ENCODE data around the gene ZNF385B. TPM values are rescaled to one million over a fixed set of nuclear protein-coding genes. Genes with fewer than 3 reads are reported as not detected.

ZNF385B gene
- total RNA-seq, 1 donor from 2014 or later: 0.83 TPM

DNA sequence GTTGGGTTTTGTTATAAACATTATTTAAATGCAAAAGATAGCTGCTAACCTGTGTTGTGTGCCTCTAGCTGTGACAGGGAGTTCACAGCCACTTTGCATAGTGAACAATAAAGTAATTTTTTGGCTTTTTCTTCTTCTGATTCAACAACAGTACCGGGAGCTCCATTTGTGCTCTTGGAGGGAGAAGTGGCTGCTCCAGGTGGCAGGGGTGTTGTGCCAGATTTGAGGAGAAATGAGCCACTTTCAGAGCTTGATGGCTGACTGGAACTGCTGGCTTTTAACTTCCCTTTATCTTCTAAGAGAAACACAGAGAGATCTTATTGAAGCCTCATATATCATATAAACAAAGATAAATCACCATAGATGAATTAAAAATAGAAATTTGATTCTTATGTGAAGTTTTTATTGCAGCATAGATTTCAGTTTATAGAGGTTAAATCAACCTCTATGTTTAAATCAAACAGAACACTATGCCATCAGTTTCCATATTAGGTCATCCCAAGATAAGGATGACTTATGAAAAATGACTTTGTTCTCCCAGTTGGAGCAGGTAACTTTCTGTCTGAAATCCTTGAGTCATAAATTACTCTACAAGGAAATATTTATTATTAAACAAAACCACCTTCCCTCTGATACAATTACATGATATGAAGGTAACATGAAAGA lies 414.8 kb downstream of the ZNF385B start:
- no peak for DNase-seq (ENCODE audit: low spot score)

DNA sequence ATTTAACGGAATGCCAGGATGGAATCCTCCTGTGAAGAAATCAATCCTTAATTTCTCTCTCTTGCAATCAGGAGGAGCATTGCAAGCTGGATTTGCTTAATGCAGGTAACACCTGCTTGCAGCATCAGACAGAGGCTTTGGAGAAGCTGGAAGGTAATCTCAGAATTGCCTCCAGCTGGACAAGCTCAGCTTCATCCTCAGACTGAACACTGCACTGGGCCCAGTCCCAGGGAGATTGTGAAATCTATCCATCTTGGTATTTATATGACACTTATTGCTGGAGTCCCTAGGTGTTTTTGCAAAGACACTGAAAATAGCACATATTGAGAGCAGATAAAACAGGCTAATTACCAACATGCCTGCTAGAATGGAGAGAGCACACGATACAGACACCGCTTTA lies 417.4 kb downstream of the ZNF385B start:
- no peak for DNase-seq (ENCODE audit: low spot score)

DNA sequence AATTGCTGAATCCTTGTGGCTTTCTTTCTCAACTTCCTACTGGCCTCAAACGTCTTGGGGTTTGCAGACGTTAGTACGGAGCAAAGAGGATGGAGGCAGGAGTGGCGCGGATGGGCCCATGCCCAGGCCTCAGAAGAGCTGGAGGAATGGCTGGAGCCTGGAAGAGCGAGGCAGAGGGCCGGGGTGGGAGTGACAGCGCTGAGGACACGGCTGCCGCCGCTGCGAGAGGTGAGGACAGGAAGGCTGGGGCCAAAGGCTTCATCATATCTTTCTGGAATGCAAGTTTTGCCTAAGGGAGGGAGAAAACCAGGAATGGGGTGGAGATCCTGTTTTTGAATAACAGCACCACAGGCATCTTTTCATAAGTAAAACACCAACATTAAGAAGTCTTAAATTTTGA lies 418.2 kb downstream of the ZNF385B start:
- DNase-seq (ENCODE audit: low spot score): no peak

DNA sequence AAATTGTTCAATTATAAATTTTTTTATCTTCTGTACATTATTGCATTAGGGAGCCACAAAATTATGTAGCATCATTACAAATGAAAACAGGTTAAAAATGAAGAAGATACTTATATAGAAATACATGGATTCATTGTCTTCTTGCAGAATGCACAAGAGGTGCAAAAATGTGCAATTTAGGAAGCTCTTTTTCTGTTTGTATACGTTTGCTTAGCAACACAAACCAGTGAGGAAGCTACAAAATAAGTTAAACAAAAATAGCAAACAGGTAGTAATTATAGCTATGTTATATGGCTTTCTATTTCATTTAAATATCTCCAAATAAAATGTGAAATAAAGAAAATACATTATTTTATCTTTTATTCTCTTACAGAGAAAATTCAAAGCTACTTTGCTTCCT lies 419.2 kb downstream of the ZNF385B start:
- DNase-seq (ENCODE audit: low spot score): no peak

DNA sequence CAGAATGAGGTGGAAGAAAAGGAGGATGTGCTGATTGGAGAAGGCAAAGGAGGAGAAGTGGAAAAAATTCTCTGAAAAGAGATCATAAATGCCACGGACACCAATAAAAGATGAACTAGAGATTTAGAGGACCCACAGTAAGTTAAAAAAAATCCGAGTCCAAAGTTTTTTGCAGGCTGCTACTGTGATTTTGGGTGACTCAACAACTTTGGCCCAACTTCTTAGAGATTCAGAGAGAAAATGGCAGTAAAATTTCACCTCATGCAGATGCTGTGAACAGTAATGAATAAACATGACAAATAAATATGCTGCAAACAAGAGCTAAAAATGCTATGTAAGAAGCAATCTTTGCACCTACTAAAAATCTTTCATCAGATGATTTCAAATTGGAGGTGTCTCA lies 419.9 kb downstream of the ZNF385B start:
- no peak for DNase-seq (ENCODE audit: low spot score)

DNA sequence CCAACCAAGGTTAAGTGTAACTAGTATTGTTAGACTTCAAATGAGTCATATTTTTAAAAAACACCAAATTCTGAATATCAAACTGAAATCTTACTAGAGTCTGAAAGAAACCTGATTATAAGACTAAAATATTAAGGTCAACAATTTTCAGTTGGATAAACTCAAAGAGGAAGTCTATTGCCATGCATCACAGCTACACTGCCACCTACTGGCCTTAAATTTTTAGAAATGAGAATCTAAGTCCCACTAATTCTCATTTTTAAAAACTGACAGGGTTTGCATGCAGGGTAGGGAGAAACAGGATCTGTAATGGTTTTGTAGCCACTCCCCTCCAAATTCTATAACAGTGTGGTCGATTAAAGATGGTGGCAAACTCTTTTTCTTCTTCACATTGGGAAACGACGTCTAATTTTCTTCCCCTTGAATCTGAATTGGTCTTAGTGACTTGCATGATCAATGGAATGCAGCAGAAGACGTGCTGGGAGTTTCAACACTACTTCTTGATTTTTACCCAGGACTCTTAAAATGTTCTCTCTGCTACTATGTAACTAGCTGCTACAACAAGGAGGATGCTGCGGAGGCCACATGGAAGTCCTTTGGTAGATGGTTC lies 420.7 kb downstream of the ZNF385B start:
- no peak for DNase-seq (ENCODE audit: low spot score)

DNA sequence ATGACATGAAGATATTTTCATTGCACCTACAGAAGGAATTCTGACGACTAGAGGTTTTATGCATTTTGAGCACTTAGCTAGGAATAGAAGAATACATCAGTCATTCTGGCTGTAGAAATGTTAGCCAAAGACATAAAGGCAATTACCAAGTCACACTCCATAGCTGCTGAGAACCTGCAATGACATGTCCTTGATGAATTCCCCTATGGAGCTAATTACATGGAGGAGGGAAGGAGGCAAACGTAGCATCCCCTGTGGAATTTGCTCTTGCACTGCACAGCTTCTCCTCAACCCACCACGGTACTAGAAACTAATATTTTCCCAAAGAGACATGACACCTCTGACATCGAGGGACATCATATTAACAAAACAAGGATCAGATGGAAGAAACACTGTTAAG lies 422.8 kb downstream of the ZNF385B start:
- no peak for DNase-seq (ENCODE audit: low spot score)

DNA sequence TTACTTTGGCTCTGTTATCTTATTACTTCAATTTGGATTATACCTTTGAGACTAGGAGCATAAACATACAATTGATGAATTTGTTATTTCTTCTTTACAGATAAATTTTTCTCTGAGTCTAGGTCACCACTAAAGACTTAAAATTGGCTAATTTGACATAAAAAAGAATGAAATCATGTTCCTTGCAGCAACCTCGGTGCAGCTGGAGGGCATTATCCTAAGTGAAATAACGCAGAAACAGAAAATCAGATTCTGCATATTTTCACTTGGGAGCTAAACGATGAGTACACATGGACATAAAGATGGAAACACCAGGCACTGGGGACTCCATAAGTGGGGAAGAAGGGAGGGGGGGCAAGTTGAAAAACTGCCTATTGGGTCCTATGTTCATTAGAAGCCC lies 424.0 kb downstream of the ZNF385B start:
- no peak for DNase-seq (ENCODE audit: low spot score)

DNA sequence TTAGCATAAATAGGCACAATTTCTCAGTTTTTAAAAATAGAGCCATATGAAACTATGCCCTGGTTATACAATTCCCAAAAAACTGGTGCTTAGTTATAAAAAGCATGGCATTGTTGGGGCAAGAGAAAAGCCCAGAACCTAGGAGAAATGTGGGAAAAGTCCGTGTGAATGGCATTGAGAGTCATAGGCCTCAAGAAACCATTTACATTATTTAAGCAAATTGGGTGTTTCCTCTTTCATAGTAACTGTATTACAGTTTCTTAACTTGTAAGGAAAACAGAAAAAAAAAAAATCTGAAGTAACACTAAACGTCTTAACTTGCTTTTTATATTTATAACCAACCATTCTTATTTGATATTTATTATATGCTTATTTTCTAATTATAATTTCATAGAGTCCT lies 425.8 kb downstream of the ZNF385B start:
- DNase-seq (ENCODE audit: low spot score): no peak

DNA sequence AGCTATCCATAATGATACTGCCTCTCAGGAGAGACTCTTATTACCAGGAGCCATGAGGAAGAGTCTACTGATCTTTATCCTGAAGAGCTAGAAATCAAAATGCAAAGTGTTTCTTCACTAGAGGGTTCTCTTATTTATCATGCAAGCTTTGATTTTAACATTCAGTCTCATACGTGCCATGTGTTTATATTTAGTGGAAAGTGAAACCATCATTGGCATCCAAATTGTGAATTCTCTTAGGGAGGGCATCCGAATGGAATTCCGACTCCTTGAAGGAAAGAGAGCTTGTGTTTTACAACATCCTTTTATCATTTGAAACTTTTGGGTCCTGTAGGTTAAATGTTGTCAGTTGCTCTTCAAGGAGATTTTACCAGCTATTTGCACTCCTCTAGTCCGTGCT lies 426.4 kb downstream of the ZNF385B start:
- no peak for DNase-seq (ENCODE audit: low spot score)

DNA sequence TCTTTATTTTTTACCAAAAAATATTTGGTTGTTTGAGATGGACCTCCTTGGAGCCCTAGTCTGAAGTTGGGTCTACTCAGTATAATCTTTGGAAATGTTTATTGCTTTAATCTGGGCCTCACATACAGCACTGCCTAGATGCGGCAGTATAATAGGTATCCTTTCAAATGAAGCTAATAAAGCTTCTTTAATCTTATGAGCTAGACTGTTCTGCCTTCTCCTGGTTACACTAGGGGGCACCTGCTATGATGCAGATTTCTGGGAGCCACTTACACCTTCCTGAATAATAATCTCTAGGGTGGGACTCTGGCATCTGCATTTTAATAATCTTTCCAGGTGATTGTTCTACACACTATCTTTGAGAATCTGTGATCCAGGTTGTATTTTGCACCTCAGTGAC lies 427.1 kb downstream of the ZNF385B start:
- no peak for DNase-seq (ENCODE audit: low spot score)

DNA sequence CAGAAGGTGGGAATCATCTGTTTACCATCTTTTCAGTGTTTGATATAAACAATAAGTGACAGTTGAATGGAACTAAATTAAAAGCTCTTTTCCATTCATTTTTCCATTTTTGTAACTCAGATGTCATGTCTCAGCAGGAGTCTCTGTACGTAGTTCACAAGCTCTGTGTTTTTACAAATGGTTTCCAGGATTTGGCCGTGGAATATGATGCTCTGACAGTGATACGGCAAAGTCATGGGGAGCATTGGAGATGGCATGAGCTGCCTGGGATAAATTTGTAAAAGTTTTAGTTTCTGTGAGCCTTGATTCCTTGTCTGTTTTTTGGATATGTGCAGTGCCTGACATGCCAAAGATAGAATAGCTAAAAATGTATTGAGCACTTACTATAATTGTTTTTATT lies 428.7 kb downstream of the ZNF385B start:
- DNase-seq (ENCODE audit: low spot score): no peak

DNA sequence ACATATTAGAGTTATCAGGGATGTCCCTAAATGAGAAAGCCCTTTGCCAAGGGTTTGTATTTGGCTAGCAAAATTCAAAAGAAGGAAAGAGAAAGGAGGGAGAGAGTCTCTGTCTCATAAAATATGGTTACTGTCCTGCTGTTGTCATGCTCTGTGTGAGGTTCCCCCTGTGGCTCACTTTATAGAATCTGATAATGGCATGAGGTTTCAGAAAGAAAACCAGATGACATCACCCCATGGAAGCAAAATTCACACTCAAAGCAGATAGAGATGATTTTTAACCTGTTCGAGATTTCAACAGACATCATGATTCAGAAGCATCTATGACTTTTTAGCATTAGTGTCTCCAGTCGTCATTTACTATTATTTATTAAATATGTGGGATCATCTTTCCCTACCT lies 431.8 kb downstream of the ZNF385B start:
- DNase-seq (ENCODE audit: low spot score): no peak

DNA sequence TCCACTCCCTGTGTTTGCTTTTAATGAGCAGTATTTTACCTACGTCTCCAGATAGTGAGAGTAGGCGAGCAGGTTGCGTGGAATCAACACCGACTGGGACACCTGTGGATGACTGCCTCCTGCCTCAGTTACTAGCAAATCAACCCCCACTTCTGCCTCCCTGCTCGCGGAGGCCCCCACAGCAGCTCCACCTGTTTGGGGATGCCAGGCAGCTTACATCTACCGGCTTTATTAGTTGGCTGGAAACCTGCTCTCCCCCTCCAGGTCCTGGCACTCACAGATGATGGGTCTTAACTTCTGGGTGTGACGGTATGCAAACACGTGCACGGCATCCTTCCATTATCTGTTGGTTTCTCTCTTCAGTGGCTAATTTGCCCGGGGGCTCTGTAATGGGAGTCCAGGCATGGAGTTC lies 432.3 kb downstream of the ZNF385B start:
- DNase-seq (ENCODE audit: low spot score): no peak

DNA sequence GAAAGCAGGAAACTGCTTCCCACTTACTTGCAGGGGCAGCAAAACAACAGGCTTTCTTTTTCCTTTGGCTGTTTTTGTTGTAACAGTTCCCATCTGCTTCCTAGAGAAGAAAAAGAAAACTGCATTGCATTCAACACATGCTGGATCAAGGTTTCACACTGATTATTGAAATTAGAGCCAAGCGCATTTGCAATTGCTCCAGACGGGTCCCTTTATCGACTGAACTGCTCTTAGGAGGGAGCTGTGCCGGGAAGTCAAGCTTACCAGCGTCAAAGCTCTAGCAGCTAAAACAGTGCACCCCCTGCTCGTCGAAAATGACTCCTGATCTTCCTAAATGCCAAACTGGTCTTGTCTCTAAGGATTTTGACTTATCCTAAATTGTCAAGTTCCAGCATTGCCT lies 432.8 kb downstream of the ZNF385B start:
- DNase-seq (ENCODE audit: low spot score): no peak

DNA sequence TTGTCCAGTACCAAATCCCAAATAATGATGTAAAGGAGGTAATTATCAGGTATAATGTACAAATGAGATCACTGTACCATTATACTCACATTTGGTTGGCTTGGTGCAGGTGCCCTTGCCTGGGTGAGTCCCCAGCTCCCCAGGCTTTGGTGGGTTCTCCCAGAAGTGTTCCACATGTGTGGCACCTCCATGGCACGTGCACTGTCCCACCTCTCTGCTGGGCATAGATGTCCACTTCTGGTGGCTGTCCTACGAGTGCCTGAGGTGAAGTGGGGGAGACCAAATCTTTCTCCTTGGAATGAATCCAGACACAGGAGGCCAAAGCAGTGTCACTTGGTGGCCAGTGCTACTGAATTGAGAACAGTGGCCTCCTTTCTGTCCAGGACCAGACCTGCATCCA lies 434.3 kb downstream of the ZNF385B start:
- no peak for DNase-seq (ENCODE audit: low spot score)

DNA sequence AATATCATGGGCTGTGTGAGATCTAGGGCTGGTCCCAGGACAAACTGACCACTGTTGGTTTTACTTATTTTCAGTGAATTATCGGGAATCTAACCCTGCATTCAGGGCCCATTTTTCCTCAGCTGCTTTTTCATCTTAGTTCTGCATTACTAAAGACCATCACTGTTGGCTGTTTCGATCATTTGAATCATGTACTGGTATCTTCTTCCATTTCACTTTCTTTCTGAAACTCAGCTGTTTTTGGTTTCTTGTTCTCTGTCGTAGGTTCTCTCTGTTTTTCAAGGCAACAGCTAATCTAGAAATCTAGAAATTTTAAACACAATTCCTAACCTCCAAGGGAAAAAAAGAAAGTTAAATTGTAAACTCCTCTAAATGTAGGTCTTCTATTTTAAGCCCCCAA lies 436.8 kb downstream of the ZNF385B start:
- DNase-seq (ENCODE audit: low spot score): no peak

DNA sequence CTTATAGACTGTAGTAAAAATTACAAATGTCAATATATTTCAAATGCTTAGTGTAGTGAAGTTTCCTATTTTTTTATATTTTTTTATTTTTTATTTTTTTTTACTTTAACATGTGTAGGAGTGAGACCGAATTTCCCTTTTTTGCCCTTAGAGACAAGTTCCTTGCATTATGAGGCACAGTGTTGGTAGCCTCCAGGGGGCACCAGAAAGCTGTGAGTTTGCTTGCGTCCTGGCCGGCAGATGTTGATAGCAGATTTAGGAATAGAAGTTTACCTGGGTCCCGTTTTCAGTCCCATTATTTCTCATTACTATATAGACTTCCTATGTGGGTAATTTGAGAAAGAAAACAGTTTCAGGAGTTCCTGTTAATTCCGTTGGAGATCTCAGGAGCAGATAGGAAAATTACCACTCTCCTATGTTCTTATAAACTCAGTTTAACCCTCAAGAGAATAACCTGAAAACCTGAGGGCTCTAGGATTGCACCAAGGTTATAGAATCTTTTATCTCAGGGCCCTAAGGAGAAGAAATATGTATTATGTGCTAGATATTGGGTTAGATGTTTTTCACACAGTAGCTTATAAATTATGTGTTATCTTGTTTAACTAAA lies 439.3 kb downstream of the ZNF385B start:
- peak; percentile 73 for DNase-seq (ENCODE audit: low spot score)

DNA sequence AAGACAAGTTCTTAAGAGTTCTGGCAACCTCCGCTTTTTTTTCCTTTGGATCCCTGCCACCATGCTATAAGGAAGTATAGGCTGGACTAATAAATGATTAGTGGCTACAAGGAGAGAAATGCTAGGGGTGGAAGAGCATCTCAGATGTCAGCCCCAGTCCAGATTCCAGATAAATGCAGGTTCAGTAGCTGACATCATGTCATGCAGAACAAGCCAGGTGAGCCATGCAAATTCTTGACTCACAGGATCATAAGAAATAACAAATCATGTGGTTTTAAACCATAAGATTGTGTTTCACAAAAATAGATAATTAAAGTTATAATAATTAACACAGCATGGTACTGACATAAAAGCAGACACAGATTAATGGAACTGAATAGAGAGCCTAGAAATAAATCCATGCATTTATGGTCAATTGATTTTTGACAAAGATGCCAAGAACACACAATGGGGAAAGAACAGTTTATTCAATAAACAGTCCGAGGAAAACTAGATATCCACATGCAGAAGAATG lies 443.9 kb downstream of the ZNF385B start:
- DNase-seq (ENCODE audit: low spot score): no peak

DNA sequence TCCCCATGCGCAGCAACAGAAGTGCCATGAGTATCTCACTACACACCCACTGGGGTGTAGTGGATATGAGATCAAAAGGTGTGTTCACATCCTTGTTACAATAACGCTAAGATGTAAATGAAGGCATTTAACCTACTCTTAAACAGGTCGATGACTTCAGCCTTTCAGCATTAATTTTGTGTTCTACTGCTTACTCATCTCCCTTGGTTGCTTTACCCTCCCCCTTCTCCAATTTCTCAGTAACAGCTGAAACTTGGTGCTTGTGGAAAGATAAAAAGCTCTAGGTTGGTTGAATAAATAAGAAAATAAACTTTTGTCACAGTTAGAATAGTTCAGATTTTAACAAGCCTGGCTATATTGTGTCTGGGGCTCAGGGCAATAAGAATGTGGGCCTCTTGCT lies 449.3 kb downstream of the ZNF385B start:
- no peak for DNase-seq (ENCODE audit: low spot score)

DNA sequence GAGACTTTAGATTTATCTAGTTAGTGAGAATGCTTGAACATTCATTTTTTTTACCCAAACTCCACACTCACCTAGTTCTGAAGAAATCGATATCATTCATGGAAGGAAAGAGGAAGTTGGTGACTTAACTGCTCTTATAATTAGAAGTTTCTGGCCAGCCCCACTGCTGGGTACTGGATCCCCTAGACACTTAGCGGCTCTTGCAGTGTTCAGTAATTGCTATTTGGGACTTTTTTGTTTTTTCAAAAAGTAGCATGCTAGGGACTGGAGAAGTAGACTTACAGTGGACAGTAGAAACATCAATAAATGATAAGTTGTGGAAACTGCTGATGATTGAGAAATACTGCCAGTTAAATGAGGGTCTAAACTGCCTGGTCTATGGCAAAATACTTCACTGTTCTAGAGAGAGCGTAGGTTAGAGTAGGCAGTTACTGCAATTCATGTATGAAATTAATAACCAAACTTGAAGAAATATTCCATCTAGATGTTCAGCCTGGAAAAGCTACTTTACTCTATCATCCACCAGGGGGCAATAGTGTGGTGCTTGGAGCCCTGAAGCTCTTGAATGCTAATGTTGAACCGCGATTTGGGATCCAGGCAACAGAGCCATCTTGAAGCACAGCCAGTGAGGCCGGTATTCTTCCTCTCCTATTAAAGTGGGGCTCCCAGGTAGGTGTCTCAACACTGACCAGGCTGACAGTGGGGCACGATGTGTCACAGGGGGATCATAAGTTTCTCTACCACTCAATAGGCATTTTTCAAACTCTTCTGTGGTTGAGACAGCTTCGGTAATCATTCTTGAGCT lies 450.7 kb downstream of the ZNF385B start:
- DNase-seq (ENCODE audit: low spot score): no peak

DNA sequence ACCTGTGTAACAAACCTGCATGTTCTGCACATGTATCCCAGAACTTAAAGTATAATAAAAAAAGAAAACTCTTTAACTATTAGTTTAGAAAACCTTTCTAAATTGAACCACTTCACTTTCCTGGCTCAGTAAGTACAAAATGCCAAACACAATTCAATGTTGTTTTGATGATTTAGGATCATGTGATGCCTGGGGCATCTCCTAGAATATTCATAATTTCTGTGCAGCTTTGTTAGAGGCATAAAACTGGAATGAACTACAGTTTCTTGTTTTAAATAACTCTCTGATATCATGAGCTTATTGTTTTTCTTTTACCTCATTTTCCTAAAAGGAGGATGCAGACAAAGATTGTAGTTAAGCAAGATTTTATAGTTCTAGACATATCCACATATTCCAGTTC lies 457.8 kb downstream of the ZNF385B start:
- no peak for DNase-seq (ENCODE audit: low spot score)

DNA sequence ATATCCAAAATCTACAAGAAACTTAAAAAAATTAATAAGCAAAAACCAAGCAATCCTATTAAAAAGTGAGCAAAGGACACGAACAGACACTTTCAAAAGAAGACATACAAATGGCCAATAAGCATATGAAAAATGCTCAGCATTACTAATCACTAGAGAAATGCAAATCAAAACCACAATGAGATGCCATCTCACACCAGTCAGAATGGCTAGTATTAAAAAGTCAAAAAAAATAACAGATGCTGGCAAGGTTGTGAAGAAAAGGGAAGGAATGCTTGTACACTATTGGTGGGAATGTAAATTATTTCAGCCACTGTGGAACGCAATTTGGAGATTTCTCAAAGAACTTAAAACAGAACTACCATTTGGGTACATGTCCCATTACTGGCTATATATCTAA lies 467.9 kb downstream of the ZNF385B start:
- no peak for DNase-seq (ENCODE audit: low spot score)

Measured in ureter (tissue), 1 donor.